Glutamatergic neuron (in vitro differentiated cells): Measurements from ENCODE around the gene RPS6KB1. TPM values are rescaled to one million over a fixed set of nuclear protein-coding genes. Genes with fewer than 3 reads are reported as not detected.

ENCODE experiments used
- DNase-seq: peaks from one replicate; pipeline ENCODE4 v3.0.0; 2022
- H3K27ac Mint-ChIP-seq: one replicate; pipeline ENCODE4 v1.8.0; 2020; ENCODE audit warnings: mild to moderate bottlenecking, mixed read lengths, inconsistent platforms; ENCODE audit not compliant: unreplicated experiment
- H3K27me3 Mint-ChIP-seq: one replicate; pipeline ENCODE4 v1.8.0; 2020; ENCODE audit warnings: mild to moderate bottlenecking, moderate library complexity, mixed read lengths, inconsistent platforms; ENCODE audit not compliant: unreplicated experiment
- H3K36me3 Mint-ChIP-seq: one replicate; pipeline ENCODE4 v1.8.0; 2020; ENCODE audit warnings: mild to moderate bottlenecking, mixed read lengths, inconsistent platforms; ENCODE audit not compliant: unreplicated experiment
- H3K4me1 Mint-ChIP-seq: one replicate; pipeline ENCODE4 v1.8.0; 2020; ENCODE audit warnings: mild to moderate bottlenecking, low read depth, mixed read lengths, inconsistent platforms; ENCODE audit not compliant: unreplicated experiment
- H3K4me3 Mint-ChIP-seq: one replicate; pipeline ENCODE4 v1.8.0; 2020; ENCODE audit warnings: mild to moderate bottlenecking, mixed read lengths, inconsistent platforms; ENCODE audit not compliant: unreplicated experiment
- H3K9me3 Mint-ChIP-seq: one replicate; pipeline ENCODE4 v1.8.0; 2020; ENCODE audit warnings: mild to moderate bottlenecking, moderate library complexity, mixed read lengths, inconsistent platforms; ENCODE audit not compliant: unreplicated experiment
- total RNA-seq: library from RNA; stranded (reverse); fragmentation: NEBNext Ultra II Directional; extraction: Animal tissue kit (Norgen Biotek cat#: 25700); gene quantifications from one replicate; pipeline ENCODE4 v1.2.1, GENCODE V29; 2021; ENCODE audit not compliant: unreplicated experiment
- TF ChIP-seq, protein P1 (sequence below): fragments of 200-600 bp; sonication (generic); IDR thresholded peaks from one replicate; pipeline ENCODE4 v1.5.0; 2021; ENCODE audit not compliant: partially characterized antibody, unreplicated experiment

Gene RPS6KB1
- total RNA-seq, 1 donor from 2014 or later = 45.0 TPM

GRCh38 chr17:59890720-59891119 lies 2.2 kb upstream of the RPS6KB1 start:
- TF ChIP-seq, protein P1, sequence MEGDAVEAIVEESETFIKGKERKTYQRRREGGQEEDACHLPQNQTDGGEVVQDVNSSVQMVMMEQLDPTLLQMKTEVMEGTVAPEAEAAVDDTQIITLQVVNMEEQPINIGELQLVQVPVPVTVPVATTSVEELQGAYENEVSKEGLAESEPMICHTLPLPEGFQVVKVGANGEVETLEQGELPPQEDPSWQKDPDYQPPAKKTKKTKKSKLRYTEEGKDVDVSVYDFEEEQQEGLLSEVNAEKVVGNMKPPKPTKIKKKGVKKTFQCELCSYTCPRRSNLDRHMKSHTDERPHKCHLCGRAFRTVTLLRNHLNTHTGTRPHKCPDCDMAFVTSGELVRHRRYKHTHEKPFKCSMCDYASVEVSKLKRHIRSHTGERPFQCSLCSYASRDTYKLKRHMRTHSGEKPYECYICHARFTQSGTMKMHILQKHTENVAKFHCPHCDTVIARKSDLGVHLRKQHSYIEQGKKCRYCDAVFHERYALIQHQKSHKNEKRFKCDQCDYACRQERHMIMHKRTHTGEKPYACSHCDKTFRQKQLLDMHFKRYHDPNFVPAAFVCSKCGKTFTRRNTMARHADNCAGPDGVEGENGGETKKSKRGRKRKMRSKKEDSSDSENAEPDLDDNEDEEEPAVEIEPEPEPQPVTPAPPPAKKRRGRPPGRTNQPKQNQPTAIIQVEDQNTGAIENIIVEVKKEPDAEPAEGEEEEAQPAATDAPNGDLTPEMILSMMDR = no peak
- DNase-seq = no peak
- Mint-ChIP-seq H3K4me1 (peaks cover 5% of the 10 kb centered on the region), H3K27me3 (peaks cover 13% of the 10 kb centered on the region), H3K4me3 (peak overlapping the region; percentile 9), H3K27ac (no peak overlapping the region), H3K36me3 (no peaks in the 10 kb centered on the region), H3K9me3 (peaks cover 5% of the 10 kb centered on the region)

GRCh38 chr17:59892251-59892923 lies 534 bp upstream of the RPS6KB1 start:
- DNase-seq = no peak
- H3K36me3 Mint-ChIP-seq = no peaks in the 10 kb centered on the region
- peaks cover 5% of the 10 kb centered on the region for H3K4me1 Mint-ChIP-seq
- peak overlapping the region; percentile 98 for H3K27ac Mint-ChIP-seq
- peak overlapping the region; percentile 96 for H3K4me3 Mint-ChIP-seq
- peaks cover 13% of the 10 kb centered on the region for H3K27me3 Mint-ChIP-seq
- TF ChIP-seq, protein P1 = no peak
- H3K9me3 Mint-ChIP-seq = peaks cover 5% of the 10 kb centered on the region

- Mint-ChIP-seq H3K9me3 (peaks cover 5% of the 10 kb centered on the region), H3K27me3 (peaks cover 13% of the 10 kb centered on the region), H3K36me3 (no peaks in the 10 kb centered on the region), H3K4me1 (peaks cover 5% of the 10 kb centered on the region), H3K4me3 (peak overlapping the region; percentile 96), H3K27ac (peak overlapping the region; percentile 98)
- no peak for DNase-seq
- TF ChIP-seq, protein P1 = no peak
Observed at GRCh38 chr17:59893676-59894100, 767 bp downstream of the RPS6KB1 start.

DNA sequence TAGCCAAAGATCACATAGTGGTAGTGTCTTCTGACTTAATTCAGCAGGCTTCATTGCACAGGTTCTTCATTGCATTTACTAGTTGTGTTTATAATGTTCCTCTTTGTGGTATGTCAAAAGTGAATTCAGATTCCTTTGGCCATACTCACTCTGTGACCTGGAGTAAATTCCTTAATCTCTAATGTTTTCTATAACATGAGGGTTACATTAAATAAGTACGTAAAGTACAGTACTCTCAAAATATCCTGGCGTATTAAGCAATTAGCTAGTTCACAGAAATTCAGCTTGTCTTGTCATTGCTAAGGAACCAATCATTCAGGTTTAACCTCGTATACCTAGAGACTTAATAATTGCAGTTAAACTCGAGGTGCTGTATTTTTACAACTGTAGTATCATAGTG lies 4.2 kb downstream of the RPS6KB1 start:
- DNase-seq = no peak
- peaks cover 5% of the 10 kb centered on the region for H3K9me3 Mint-ChIP-seq
- TF ChIP-seq, protein P1 = no peak
- H3K4me3 Mint-ChIP-seq = no peak overlapping the region
- peaks cover 13% of the 10 kb centered on the region for H3K27me3 Mint-ChIP-seq
- no peaks in the 10 kb centered on the region for H3K36me3 Mint-ChIP-seq
- no peak overlapping the region for H3K27ac Mint-ChIP-seq
- peaks cover 5% of the 10 kb centered on the region for H3K4me1 Mint-ChIP-seq

- no peak for DNase-seq
- Mint-ChIP-seq H3K9me3 (no peaks in the 10 kb centered on the region), H3K36me3 (no peaks in the 10 kb centered on the region), H3K27ac (no peak overlapping the region), H3K4me3 (no peak overlapping the region), H3K27me3 (no peaks in the 10 kb centered on the region), H3K4me1 (no peaks in the 10 kb centered on the region)
- TF ChIP-seq, protein P1 = no peak
Observed at GRCh38 chr17:59899099-59899498, 6.2 kb downstream of the RPS6KB1 start.
